IMR-90 (cell line): ENCODE results near the gene FBXL20. TPM values are rescaled to one million over a fixed set of nuclear protein-coding genes. Genes with fewer than 3 reads are reported as not detected.
A peak's percentile ranks its signal among the peaks of the same experiment; 100 is the strongest.

Source experiments
- ATAC-seq: fragments of 200-7000 bp; cut with Tn5 transposase; 2 replicates; pipeline ENCODE4 v1.9.1; 2020; ENCODE audit warnings: low read depth, mild to moderate bottlenecking, moderate library complexity
- BruUV-seq: library from RNA; stranded (reverse); fragments of 400-500 nt; replicated peaks from 2 replicates; lab custom pipeline; 2021; lab: Mats Ljungman, UMichigan
- CTCF ChIA-PET: fragments of 300-600 bp; formaldehyde crosslinking; extraction: SDS; loops from one replicate; lab custom pipeline; 2021; ENCODE audit warnings: antibody characterized with exemption; lab: Yijun Ruan, JAX
- POLR2A ChIA-PET: fragments of 300-600 bp; sonication (Branson Sonifier 250); formaldehyde crosslinking; loops from one replicate; lab custom pipeline; 2022; ENCODE audit warnings: antibody characterized with exemption; ENCODE audit not compliant: unreplicated experiment; lab: Charles Lee
- DNase-seq: peaks from one replicate; pipeline ENCODE4 v3.0.0; 2013
- H2AFZ ChIP-seq: replicated peaks from 2 replicates; pipeline ENCODE3; 2013; ENCODE audit warnings: low read length, mild to moderate bottlenecking; ENCODE audit not compliant: poor library complexity
- H2AK5ac ChIP-seq: 2 replicates; pipeline ENCODE4 v1.6.1; 2013; ENCODE audit warnings: low read depth, low read length, inconsistent platforms
- H2AK9ac ChIP-seq: replicated peaks from 2 replicates; pipeline ENCODE3; 2013; ENCODE audit warnings: mild to moderate bottlenecking, low read depth, low read length, moderate library complexity; ENCODE audit not compliant: poor library complexity
- H2BK120ac ChIP-seq: 2 replicates; pipeline ENCODE4 v1.6.1; 2013; ENCODE audit warnings: low read depth, low read length, inconsistent platforms
- H2BK15ac ChIP-seq: 3 replicates; pipeline ENCODE4 v1.6.1; 2013; ENCODE audit warnings: low read depth, low read length, inconsistent platforms
- H2BK20ac ChIP-seq: 2 replicates; pipeline ENCODE4 v1.6.1; 2013; ENCODE audit warnings: low read depth, mild to moderate bottlenecking, inconsistent platforms, low read length, moderate library complexity
- H2BK5ac ChIP-seq: 2 replicates; pipeline ENCODE4 v1.6.1; 2013; ENCODE audit warnings: mild to moderate bottlenecking, low read depth, low read length, inconsistent platforms; ENCODE audit not compliant: poor library complexity, severe bottlenecking
- H3K14ac ChIP-seq: replicated peaks from 2 replicates; pipeline ENCODE4 v1.6.1; 2013; ENCODE audit warnings: low read depth, low read length, inconsistent platforms
- H3K18ac ChIP-seq: 2 replicates; pipeline ENCODE4 v1.6.1; 2013; ENCODE audit warnings: low read depth, low read length, control low read depth
- H3K23ac ChIP-seq: 2 replicates; pipeline ENCODE4 v1.6.1; 2013; ENCODE audit warnings: low read depth, low read length, inconsistent platforms
- H3K27ac ChIP-seq: 2 replicates; pipeline ENCODE4 v1.5.1; 2013; ENCODE audit warnings: mild to moderate bottlenecking, control low read depth, low read length; ENCODE audit not compliant: insufficient read depth
- H3K27me3 ChIP-seq: 2 replicates; pipeline ENCODE4 v1.6.1; 2013; ENCODE audit warnings: low read length; ENCODE audit not compliant: control insufficient read depth, insufficient read depth
- H3K36me3 ChIP-seq: 2 replicates; pipeline ENCODE4 v1.6.1; 2013; ENCODE audit warnings: low read length, mixed read lengths; ENCODE audit not compliant: control insufficient read depth, insufficient read depth
- H3K4ac ChIP-seq: 2 replicates; pipeline ENCODE4 v1.6.1; 2013; ENCODE audit warnings: low read depth, low read length, inconsistent platforms
- H3K4me1 ChIP-seq: 2 replicates; pipeline ENCODE4 v1.6.1; 2013; ENCODE audit warnings: low read length, mixed read lengths; ENCODE audit not compliant: control insufficient read depth, insufficient read depth
- H3K4me2 ChIP-seq: 2 replicates; pipeline ENCODE4 v1.6.1; 2013; ENCODE audit warnings: low read depth, mild to moderate bottlenecking, control low read depth, low read length, moderate library complexity
- H3K4me3 ChIP-seq: 2 replicates; pipeline ENCODE4 v1.5.1; 2013; ENCODE audit warnings: low read depth, mild to moderate bottlenecking, control low read depth, low read length, moderate library complexity; ENCODE audit not compliant: insufficient read depth
- H3K56ac ChIP-seq: 2 replicates; pipeline ENCODE4 v1.6.1; 2013; ENCODE audit warnings: low read length, inconsistent platforms; ENCODE audit not compliant: insufficient read depth; ENCODE audit errors: extremely low read depth
- H3K79me1 ChIP-seq, 2 experiments: 2 replicates each; pipeline ENCODE4 v1.6.1; 2013; ENCODE audit warnings: low read length in 2 of 2, inconsistent platforms in 1 of 2, low read depth in 1 of 2
- H3K9ac ChIP-seq: 2 replicates; pipeline ENCODE4 v1.6.1; 2013; ENCODE audit warnings: low read depth, low read length, control low read depth
- H3K9me1 ChIP-seq: 2 replicates; pipeline ENCODE4 v1.6.1; 2013; ENCODE audit warnings: low read length, inconsistent platforms; ENCODE audit not compliant: insufficient read depth
- H3K9me3 ChIP-seq: 2 replicates; pipeline ENCODE4 v1.6.1; 2013; ENCODE audit warnings: low read length; ENCODE audit not compliant: control insufficient read depth, insufficient read depth
- H4K20me1 ChIP-seq: 2 replicates; pipeline ENCODE4 v1.6.1; 2013; ENCODE audit warnings: low read length, inconsistent platforms; ENCODE audit not compliant: insufficient read depth
- H4K5ac ChIP-seq: 2 replicates; pipeline ENCODE4 v1.6.1; 2013; ENCODE audit warnings: mild to moderate bottlenecking, low read depth, low read length, control low read depth
- H4K8ac ChIP-seq, 2 experiments: 2 replicates each; pipeline ENCODE4 v1.6.1; 2013; ENCODE audit warnings: low read depth in 2 of 2, low read length in 2 of 2, control low read depth in 1 of 2, inconsistent platforms in 1 of 2
- H4K91ac ChIP-seq: 2 replicates; pipeline ENCODE4 v1.6.1; 2013; ENCODE audit warnings: low read depth, low read length, inconsistent platforms; ENCODE audit not compliant: insufficient read depth
- FOS ChIP-seq: fragments of 150-350 bp; IDR thresholded peaks from 2 replicates; pipeline ENCODE4 v1.6.1; 2016; ENCODE audit warnings: low read depth, low read length
- WGBS, 2 experiments: methylation state at CpG; one replicate each; pipeline versions ENCODE4 v1.1.5 to v1.1.7; 2013; ENCODE audit warnings: missing lambda C conversion rate in 2 of 2; ENCODE audit not compliant: insufficient read length in 1 of 2; ENCODE audit errors: extremely low coverage in 2 of 2; 5-methylcytosine and 5-hydroxymethylcytosine counted together
- dilution Hi-C: fragments of 300-500 bp; cut with HindIII; formaldehyde crosslinking; loops from one replicate; pipeline ENCODE4 v1.14.3; 2018; ENCODE audit warnings: low sequenced_read_pairs; ENCODE audit not compliant: unreplicated experiment
- in situ Hi-C: fragments of 300-500 bp; cut with MboI; formaldehyde crosslinking; loops from 3 replicates; pipeline ENCODE4 v1.14.3; 2019; ENCODE audit warnings: low sequenced_read_pairs, inconsistent platforms, mixed read lengths
- intact Hi-C: fragments of 100-400 bp; cut with micrococcal nuclease; formaldehyde crosslinking; loops from 2 replicates; pipeline ENCODE4 v1.10.0; 2022
- polyA plus RNA-seq, 3 experiments: library from polyadenylated mRNA; depleted of rRNA; stranded (reverse); fragments of >200 nt; gene quantifications; 2 replicates each; pipeline ENCODE4 v1.2.3, GENCODE V29; 2012; ENCODE audit warnings: low replicate concordance in 1 of 3
- total RNA-seq: library from RNA; depleted of rRNA; stranded (reverse); fragments of >200 nt; gene quantifications from 2 replicates; pipeline ENCODE4 v1.2.3, GENCODE V29; 2012
- TF ChIP-seq, protein P1 (sequence below): conservative IDR thresholded peaks from 2 replicates; pipeline ENCODE4 v1.5.1; 2012; ENCODE audit warnings: mild to moderate bottlenecking, low read depth, low read length, improper control_type of control experiment

The FBXL20 gene
- total and polyA plus RNA-seq, 2 of the 4 experiments (the other 2 are of a cell fraction) = 4.1 to 13.8 TPM

DNA sequence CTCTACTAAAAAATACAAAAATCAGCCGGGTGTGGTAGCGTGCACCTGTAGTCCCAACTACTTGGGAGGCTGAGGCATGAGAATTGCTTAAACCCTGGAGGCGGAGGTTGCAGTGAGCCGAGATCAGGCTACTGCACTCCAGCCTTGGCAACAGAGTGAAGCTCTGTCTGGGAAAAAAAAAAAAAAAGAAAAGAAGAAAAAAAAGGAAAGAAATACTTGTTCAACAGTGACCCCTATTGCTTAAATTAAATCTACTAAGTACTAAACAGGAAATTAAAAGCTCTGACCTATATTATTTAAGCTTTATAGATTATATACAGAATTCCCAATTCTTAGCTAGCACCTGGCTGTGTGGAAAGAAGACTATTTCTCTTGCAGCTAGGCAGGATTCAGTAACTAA lies 48.9 kb downstream of the FBXL20 start:
- intact Hi-C loops = loop anchor here (5.0 kb wide), 1 partner anchor 35 kb away; no protein-coding TSS in a partner anchor
- no peak overlapping the region for H4K8ac ChIP-seq
- in situ Hi-C loops = no loop called here
- no peak overlapping the region for H3K23ac ChIP-seq
- no peak overlapping the region for H2BK5ac ChIP-seq
- H3K4me1 ChIP-seq = no peaks in the 10 kb centered on the region
- no peak overlapping the region for H2BK20ac ChIP-seq
- peaks cover 9 to 11% of the 10 kb centered on the region in 2 experiments; a peak in 3 of 4 replicates for H3K79me1 ChIP-seq
- H2AFZ ChIP-seq = no peak overlapping the region
- H3K4ac ChIP-seq = no peak overlapping the region
- no peak overlapping the region for H2AK9ac ChIP-seq
- no peak overlapping the region for H4K91ac ChIP-seq
- ChIA-PET CTCF (interaction anchor here (0.6 to 1.0 kb wide), 4 partner anchors 39 to 88 kb away, joined by 3 to 5 read pairs (median 4); no protein-coding TSS in a partner anchor), POLR2A (interaction anchor here (0.6 kb wide), 1 partner anchor 13 kb away, joined by 4 read pairs; no protein-coding TSS in a partner anchor)
- H3K27me3 ChIP-seq = no peaks in the 10 kb centered on the region
- no peak overlapping the region for H2BK15ac ChIP-seq
- dilution Hi-C loops = no loop called here
- H3K27ac ChIP-seq = no peak overlapping the region
- no peak for ATAC-seq
- no peak overlapping the region for H4K5ac ChIP-seq
- H3K9me1 ChIP-seq = no peaks in the 10 kb centered on the region; the same call in 1 of the 2 replicates
- no TSS peak for BruUV-seq
- TF ChIP-seq FOS = no peak
- TF ChIP-seq, protein P1, sequence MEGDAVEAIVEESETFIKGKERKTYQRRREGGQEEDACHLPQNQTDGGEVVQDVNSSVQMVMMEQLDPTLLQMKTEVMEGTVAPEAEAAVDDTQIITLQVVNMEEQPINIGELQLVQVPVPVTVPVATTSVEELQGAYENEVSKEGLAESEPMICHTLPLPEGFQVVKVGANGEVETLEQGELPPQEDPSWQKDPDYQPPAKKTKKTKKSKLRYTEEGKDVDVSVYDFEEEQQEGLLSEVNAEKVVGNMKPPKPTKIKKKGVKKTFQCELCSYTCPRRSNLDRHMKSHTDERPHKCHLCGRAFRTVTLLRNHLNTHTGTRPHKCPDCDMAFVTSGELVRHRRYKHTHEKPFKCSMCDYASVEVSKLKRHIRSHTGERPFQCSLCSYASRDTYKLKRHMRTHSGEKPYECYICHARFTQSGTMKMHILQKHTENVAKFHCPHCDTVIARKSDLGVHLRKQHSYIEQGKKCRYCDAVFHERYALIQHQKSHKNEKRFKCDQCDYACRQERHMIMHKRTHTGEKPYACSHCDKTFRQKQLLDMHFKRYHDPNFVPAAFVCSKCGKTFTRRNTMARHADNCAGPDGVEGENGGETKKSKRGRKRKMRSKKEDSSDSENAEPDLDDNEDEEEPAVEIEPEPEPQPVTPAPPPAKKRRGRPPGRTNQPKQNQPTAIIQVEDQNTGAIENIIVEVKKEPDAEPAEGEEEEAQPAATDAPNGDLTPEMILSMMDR = 0 out of 2 replicates have a peak, but pooled peaks have one; percentile 18
- no peak overlapping the region for H2BK120ac ChIP-seq
- no peak overlapping the region for H3K14ac ChIP-seq
- no peaks in the 10 kb centered on the region for H3K36me3 ChIP-seq
- no peak overlapping the region for H2AK5ac ChIP-seq
- no peaks in the 10 kb centered on the region for H3K9me3 ChIP-seq
- H3K4me2 ChIP-seq = no peak overlapping the region
- WGBS, 2 experiments = no CpG with 5 or more reads among the region's 4 CpGs
- 0 out of 2 replicates have a peak, but pooled peaks cover 7% of the 10 kb centered on the region for H4K20me1 ChIP-seq
- no peak overlapping the region for H3K9ac ChIP-seq
- H3K56ac ChIP-seq = no peak overlapping the region
- no peak for DNase-seq
- H3K4me3 ChIP-seq = no peak overlapping the region
- H3K18ac ChIP-seq = no peak overlapping the region
